HS-27A (cell line): ENCODE data around the gene CTXND2.
A peak's percentile ranks its signal among the peaks of the same experiment; 100 is the strongest.
"Not testable (repeated sequence)": the region's sequence is repeated elsewhere in the genome, so short reads cannot be mapped to it uniquely, and the experiment has no call there.

Source experiments
- DNase-seq: peaks from one replicate; pipeline ENCODE4 v3.0.0-alpha.2; 2012; ENCODE audit warnings: low read depth, missing footprints

Gene CTXND2

DNA sequence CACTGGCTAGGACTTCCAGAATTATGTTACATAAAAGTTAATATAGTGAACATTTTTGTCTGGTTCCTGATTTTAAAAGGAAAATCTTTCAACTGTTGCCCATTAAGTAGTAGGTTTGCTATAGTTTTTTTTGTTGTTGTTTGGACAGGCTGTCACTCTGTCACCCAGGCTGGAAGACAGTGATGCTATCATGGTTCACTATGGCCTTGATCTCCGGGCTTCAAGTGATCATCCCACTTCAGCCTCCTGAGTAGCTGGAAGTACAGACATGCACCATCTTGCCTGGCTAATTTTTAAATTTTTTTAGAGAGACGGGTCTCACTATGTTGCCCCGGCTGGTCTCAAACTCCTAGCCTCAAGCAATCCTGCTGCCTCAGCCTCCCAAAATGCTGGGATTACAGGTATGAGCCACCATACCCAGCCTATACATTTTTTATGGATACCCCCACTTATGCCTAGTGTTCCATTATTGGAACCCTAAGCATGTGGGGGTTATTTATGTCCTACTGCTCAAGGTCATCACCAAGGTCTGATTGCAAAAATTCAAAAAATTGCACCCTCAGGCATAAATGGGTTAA is 6.5 kb downstream of the CTXND2 start:
- DNase-seq, result no peak

- DNase-seq, result no peak
Observed at GRCh38 chr1:150895618-150896017, 8.7 kb downstream of the CTXND2 start.

GRCh38 chr1:150899795-150900194 is 12.9 kb downstream of the CTXND2 start:
- DNase-seq, result not testable (repeated sequence)

- no peak for DNase-seq
Observed at GRCh38 chr1:150902346-150902745, 15.4 kb downstream of the CTXND2 start.

DNA sequence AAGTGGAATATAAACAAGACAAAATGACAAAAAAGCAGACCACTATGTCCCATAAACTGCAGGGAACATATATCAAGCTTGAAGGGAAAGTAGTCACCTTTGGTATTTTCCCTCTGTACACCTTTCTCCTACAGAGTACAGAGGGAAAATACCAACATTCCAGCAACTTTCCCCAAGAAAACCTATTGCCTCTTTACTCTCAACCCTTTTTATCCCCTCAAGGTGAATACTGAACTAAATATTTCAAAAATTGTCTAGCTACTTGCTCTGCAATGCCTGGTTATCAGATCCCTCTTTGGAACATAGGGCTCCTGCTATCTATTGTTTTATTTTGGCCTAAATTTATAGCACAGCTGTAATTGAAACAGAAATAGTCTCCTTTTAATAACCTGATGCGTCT is 15.8 kb downstream of the CTXND2 start:
- DNase-seq, result no peak

GRCh38 chr1:150905301-150905700 is 18.4 kb downstream of the CTXND2 start:
- no peak for DNase-seq

DNA sequence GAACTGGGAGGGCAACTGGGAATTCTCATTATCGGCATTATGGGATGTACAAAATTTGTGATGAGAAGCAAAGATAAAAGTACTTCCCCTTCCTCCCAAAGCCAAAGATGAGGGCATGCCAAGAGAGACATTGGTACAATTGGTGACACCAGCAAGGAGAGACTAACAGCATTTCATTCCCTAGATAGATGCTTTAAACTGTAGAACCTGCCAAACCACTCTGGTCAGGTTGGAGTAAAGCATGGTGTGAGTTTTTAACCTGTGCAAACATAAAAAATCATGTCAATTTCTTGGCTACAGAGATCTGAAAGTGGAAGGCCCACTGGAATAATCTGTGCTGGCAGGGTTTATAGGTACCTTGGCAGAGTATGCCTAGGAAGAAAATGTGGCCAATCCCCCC is 19.4 kb downstream of the CTXND2 start:
- DNase-seq, result no peak

- DNase-seq, result no peak
Observed at GRCh38 chr1:150906813-150907212, 19.9 kb downstream of the CTXND2 start.

GRCh38 chr1:150909585-150910180 is 22.7 kb downstream of the CTXND2 start:
- DNase-seq, result no peak

DNA sequence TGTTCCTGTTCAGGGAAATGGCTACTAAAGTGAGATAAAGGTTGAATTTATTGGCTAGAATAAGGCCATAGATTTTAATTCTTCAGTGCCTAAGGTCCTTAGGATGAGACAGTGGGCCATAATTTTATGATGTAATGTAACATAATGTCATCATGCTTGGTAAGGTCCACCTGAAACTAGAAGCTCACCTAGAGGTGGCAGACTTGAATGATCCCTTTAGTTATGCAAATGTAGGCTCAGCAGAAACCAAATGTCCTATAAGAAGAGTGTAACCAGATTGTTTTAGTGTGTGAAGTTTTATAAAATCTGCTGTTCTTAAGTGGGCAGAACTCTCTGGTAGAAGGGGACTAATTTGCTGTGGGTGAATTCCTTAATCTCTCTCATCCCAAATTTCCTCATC is 25.7 kb downstream of the CTXND2 start:
- DNase-seq, result no peak

DNA sequence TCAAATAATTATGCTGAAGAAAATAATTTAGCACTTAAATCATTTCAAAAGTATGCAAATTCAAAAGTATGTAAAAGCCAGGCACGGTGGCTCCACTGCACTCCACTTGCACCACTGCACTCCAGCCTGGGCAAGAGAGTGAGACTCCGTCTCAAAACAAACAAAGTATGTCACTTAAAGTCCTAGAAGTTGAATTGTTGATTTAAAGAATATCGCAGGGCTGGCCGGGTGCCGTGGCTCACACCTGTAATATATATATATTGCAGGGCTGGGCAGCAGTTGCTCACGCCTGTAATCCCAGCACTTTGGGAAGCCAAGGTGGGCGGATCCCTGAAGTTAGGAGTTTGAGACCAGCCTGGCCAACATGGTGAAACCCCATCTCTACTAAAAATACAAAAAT is 30.5 kb downstream of the CTXND2 start:
- no peak for DNase-seq

GRCh38 chr1:150922519-150922975 is 35.6 kb downstream of the CTXND2 start:
- DNase-seq, result peak; percentile 53

GRCh38 chr1:150925080-150925479 is 38.1 kb downstream of the CTXND2 start:
- DNase-seq, result no peak

DNA sequence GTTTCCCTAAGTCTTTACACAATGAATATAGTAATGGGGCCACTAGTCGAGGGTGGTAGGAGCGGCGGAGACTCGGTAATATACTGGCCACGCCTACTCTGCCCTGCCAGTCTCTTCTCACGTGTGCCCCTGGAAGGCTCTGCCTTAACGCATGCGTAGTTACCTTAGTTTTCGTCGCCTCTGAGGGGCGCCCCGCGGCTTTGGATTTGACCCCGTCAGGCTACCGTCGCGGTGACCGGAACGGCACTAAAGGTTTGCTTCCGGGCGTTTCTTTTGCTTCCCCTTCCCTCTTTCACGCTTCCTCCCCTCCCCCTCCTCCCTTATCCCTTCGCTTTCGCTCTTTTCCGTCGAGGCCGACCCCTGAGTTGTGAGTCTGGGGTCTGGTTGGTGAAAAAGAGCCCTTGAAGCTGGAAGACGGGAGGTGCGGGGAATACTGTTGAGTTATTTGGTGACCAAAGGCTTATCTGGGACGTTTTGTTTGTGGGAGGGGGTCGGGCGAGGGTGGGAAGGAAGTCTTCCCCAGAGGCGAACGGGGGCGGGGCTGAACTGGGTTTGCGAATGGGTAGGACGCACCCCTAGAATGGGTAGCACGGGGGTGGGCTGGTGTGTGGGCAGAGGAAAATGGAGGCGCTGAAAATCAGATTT is 39.3 kb downstream of the CTXND2 start, which contains the start of gene SETDB1:
Gene SETDB1 (plus strand): TSS at position 267 of the 645 bp plus-strand sequence. CDS start 1,352 bp downstream, outside the sequence.
- peak; percentile 78 for DNase-seq

- DNase-seq, result no peak
Observed at GRCh38 chr1:150927624-150928023, 40.7 kb downstream of the CTXND2 start.

GRCh38 chr1:150928286-150928685 is 41.4 kb downstream of the CTXND2 start:
- no peak for DNase-seq

- DNase-seq, result not testable (repeated sequence)
Observed at GRCh38 chr1:150928775-150929174, 41.8 kb downstream of the CTXND2 start.

GRCh38 chr1:150931773-150932172 is 44.8 kb downstream of the CTXND2 start:
- no peak for DNase-seq

DNA sequence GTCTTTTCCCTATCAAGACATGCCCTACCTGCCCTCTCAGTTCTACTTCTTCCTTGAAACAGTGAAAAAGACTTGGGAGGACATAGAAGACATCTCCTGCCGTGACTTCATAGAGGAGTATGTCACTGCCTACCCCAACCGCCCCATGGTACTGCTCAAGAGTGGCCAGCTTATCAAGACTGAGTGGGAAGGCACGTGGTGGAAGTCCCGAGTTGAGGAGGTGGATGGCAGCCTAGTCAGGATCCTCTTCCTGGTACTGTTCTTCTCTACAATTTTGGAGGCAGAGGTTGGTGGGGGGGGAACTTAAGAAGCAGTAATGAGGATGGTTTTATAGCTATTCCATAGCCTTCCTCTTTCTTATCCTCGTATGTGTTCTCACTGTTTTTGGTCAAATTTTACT is 57.9 kb downstream of the CTXND2 start:
- no peak for DNase-seq

GRCh38 chr1:150954708-150955107 is 67.8 kb downstream of the CTXND2 start:
- DNase-seq, result no peak

DNA sequence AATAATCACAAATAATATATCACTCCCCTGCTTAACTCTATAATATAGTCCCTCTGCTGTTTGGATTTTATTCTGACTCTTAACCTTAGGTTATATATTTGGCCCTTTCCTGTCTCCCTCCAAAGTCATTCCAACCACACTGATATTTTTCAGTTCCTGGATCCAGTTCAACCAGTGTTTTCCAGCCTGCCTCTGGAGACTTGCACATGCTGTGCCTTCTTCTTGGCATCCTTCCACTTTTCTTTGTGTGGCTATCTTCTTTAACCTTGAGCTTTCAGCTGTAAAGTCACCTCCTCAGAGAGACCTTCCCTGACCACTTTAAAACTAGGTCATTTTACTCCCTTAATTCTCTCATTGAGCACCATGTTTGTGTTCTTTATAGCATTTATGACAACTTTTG is 68.3 kb downstream of the CTXND2 start:
- no peak for DNase-seq

DNA sequence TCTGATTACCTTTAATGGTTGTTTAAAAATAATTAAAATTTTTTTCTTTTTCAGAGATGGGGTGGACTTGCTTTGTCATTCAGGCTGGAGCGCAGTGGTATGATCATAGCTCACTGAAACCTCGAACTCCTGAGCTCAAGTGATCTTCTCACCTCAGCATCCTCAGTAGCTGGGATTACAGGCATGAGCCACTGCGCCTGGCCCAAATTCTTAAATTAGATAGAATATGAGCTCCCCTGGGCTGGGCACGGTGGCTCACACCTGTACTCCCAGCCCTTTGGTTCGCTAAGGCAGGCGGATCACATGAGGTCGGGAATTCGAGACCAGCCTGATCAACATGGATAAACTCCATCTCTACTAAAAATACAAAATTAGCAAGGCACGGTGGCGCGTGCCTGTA is 70.7 kb downstream of the CTXND2 start:
- no peak for DNase-seq

DNA sequence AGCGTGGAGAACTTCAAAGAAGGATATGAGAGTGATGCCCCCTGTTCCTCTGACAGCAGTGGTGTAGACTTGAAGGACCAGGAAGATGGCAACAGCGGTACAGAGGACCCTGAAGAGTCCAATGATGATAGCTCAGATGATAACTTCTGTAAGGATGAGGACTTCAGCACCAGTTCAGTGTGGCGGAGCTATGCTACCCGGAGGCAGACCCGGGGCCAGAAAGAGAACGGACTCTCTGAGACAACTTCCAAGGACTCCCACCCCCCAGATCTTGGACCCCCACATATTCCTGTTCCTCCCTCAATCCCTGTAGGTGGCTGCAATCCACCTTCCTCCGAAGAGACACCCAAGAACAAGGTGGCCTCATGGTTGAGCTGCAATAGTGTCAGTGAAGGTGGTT is 73.7 kb downstream of the CTXND2 start:
- DNase-seq, result no peak

- no peak for DNase-seq
Observed at GRCh38 chr1:150961756-150962155, 74.8 kb downstream of the CTXND2 start.
